Measurements from ENCODE around the gene ABLIM3. TPM values are rescaled to one million over a fixed set of nuclear protein-coding genes. Genes with fewer than 3 reads are reported as not detected.

Gene ABLIM3
- total RNA-seq, 1 experiment from 2014 or later = 70.9 TPM

DNA sequence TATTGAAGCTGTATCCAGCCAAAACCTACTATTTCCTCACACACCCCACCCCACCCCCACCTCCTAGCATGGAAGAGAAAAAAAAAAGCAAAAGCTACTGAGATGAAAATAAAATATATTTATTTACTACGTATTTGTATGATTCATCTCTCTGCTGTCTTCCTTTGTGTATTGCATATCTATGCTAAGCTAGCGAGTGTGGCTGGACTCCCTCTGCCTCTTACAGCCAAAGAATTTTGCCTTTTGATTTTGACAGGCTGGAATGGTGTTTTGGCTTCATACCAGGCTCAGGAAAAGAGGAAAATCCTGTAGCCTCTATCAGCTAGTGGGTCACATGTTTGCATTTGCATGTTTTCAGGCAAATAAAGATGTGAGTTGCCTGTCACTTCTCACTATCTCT is 2.2 kb downstream of the ABLIM3 start:
- H3K4me1 Mint-ChIP-seq (ENCODE audit: low read depth, unreplicated experiment) = peaks cover 43% of the 10 kb centered on the region
- CTCF ChIA-PET = interaction anchor here (0.6 to 2.7 kb wide), 10 partner anchors 9 to 748 kb away, joined by 3 to 33 read pairs (median 6); no protein-coding TSS in a partner anchor
- H3K36me3 Mint-ChIP-seq (ENCODE audit: insufficient read depth, unreplicated experiment) = peaks cover 54% of the 10 kb centered on the region
- peak overlapping the region; percentile 97 for H3K4me3 Mint-ChIP-seq (ENCODE audit: low read depth, unreplicated experiment)
- peak overlapping the region; percentile 76 for H3K27ac Mint-ChIP-seq (ENCODE audit: unreplicated experiment)
- TF ChIP-seq CTCF (IDR thresholded peaks at IDR 0.05; ENCODE audit: unreplicated experiment) = no peak
- DNase-seq = no peak
- BruUV-seq (replicated peaks) = no TSS peak
- intact Hi-C loops (cut with micrococcal nuclease; ENCODE audit: unreplicated experiment) = no loop called here
- H3K27me3 Mint-ChIP-seq (ENCODE audit: unreplicated experiment) = no peaks in the 10 kb centered on the region
- no peaks in the 10 kb centered on the region for H3K9me3 Mint-ChIP-seq (ENCODE audit: low read depth, unreplicated experiment)

- H3K9me3 Mint-ChIP-seq (ENCODE audit: low read depth, unreplicated experiment) = no peaks in the 10 kb centered on the region
- H3K27ac Mint-ChIP-seq (ENCODE audit: unreplicated experiment) = peak overlapping the region; percentile 76
- intact Hi-C loops (cut with micrococcal nuclease; ENCODE audit: unreplicated experiment) = no loop called here
- H3K27me3 Mint-ChIP-seq (ENCODE audit: unreplicated experiment) = no peaks in the 10 kb centered on the region
- peaks cover 43% of the 10 kb centered on the region for H3K4me1 Mint-ChIP-seq (ENCODE audit: low read depth, unreplicated experiment)
- no TSS peak for BruUV-seq (replicated peaks)
- peak overlapping the region; percentile 97 for H3K4me3 Mint-ChIP-seq (ENCODE audit: low read depth, unreplicated experiment)
- no peak for DNase-seq
- CTCF ChIA-PET = interaction anchor here (0.6 to 1.6 kb wide), 7 partner anchors 8 to 768 kb away, joined by 3 to 5 read pairs (median 4); no protein-coding TSS in a partner anchor
- TF ChIP-seq CTCF (IDR thresholded peaks at IDR 0.05; ENCODE audit: unreplicated experiment) = no peak
- H3K36me3 Mint-ChIP-seq (ENCODE audit: insufficient read depth, unreplicated experiment) = peaks cover 54% of the 10 kb centered on the region
Measured at GRCh38 chr5:149144637-149145036, 3.3 kb downstream of the ABLIM3 start.

- CTCF ChIA-PET = interaction anchor here (0.6 to 1.6 kb wide), 4 partner anchors 8 to 768 kb away, joined by 3 to 5 read pairs (median 4); no protein-coding TSS in a partner anchor
- no peak for DNase-seq
- intact Hi-C loops (cut with micrococcal nuclease; ENCODE audit: unreplicated experiment) = no loop called here
- BruUV-seq (replicated peaks) = no TSS peak
- no peaks in the 10 kb centered on the region for H3K9me3 Mint-ChIP-seq (ENCODE audit: low read depth, unreplicated experiment)
- H3K27me3 Mint-ChIP-seq (ENCODE audit: unreplicated experiment) = no peaks in the 10 kb centered on the region
- H3K4me3 Mint-ChIP-seq (ENCODE audit: low read depth, unreplicated experiment) = no peak overlapping the region
- H3K4me1 Mint-ChIP-seq (ENCODE audit: low read depth, unreplicated experiment) = peaks cover 39% of the 10 kb centered on the region
- TF ChIP-seq CTCF (IDR thresholded peaks at IDR 0.05; ENCODE audit: unreplicated experiment) = no peak
- no peak overlapping the region for H3K27ac Mint-ChIP-seq (ENCODE audit: unreplicated experiment)
- H3K36me3 Mint-ChIP-seq (ENCODE audit: insufficient read depth, unreplicated experiment) = peaks cover 57% of the 10 kb centered on the region
Measured at GRCh38 chr5:149145138-149145537, 3.8 kb downstream of the ABLIM3 start.

DNA sequence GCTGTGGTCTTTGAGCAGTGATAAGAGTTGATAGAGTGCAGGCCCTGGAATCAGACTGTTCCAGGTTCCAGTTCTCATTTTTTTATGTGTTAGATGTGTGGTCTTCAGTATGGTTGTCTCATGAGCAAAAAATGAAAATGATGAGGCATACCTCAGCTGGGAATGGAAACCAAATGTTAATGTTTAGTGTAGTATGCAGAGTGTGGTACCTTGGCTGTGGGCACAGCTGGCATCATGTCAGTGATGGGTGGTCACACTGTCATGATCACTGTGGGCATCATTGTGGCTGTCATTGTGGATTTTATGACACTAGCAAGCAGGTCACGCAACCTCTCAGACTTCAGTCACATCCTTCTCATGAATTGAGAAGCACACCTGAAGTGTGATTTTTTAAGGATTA is 6.4 kb downstream of the ABLIM3 start:
- no TSS peak for BruUV-seq (replicated peaks)
- DNase-seq = no peak

More for the DNA sequence above, 6.4 kb downstream of the ABLIM3 start:
- Mint-ChIP-seq H3K4me3 (ENCODE audit: low read depth, unreplicated experiment) (no peak overlapping the region), H3K9me3 (ENCODE audit: low read depth, unreplicated experiment) (no peaks in the 10 kb centered on the region), H3K27me3 (ENCODE audit: unreplicated experiment) (no peaks in the 10 kb centered on the region), H3K27ac (ENCODE audit: unreplicated experiment) (no peak overlapping the region), H3K36me3 (ENCODE audit: insufficient read depth, unreplicated experiment) (peaks cover 33% of the 10 kb centered on the region), H3K4me1 (ENCODE audit: low read depth, unreplicated experiment) (peaks cover 25% of the 10 kb centered on the region)
- intact Hi-C loops (cut with micrococcal nuclease; ENCODE audit: unreplicated experiment) = no loop called here
- TF ChIP-seq CTCF (IDR thresholded peaks at IDR 0.05; ENCODE audit: unreplicated experiment) = no peak
- CTCF ChIA-PET = no interaction called here

All from Calu3 (cell line).